WTC11 (cell line): Measurements from ENCODE around the gene TP73. TPM values are rescaled to one million over a fixed set of nuclear protein-coding genes. Genes with fewer than 3 reads are reported as not detected.

Experiments used
- ATAC-seq: fragments of 200-7000 bp; cut with Tn5 transposase; 2 replicates; pipeline ENCODE4 v1.10.0; 2021; ENCODE audit warnings: mild to moderate bottlenecking, moderate library complexity
- CTCF ChIA-PET: fragments of 300-600 bp; sonication (Branson Sonifier 250); formaldehyde crosslinking; loops from one replicate; lab custom pipeline; 2021; ENCODE audit warnings: antibody characterized with exemption; lab: Charles Lee
- POLR2A ChIA-PET: fragments of 350-600 bp; sonication (Branson Sonifier 250); formaldehyde crosslinking; loops from one replicate; lab custom pipeline; 2021; ENCODE audit warnings: antibody characterized with exemption; lab: Charles Lee
- DNase-seq: peaks from one replicate; pipeline ENCODE4 v3.0.0; 2021; ENCODE audit warnings: low spot score
- H3K27ac Mint-ChIP-seq: 2 replicates; pipeline ENCODE4 v1.8.0; 2021; ENCODE audit warnings: mixed read lengths
- H3K27me3 Mint-ChIP-seq: 2 replicates; pipeline ENCODE4 v1.8.0; 2021; ENCODE audit warnings: low read depth, mild to moderate bottlenecking, moderate library complexity, mixed read lengths
- H3K36me3 Mint-ChIP-seq: 2 replicates; pipeline ENCODE4 v1.8.0; 2021; ENCODE audit warnings: mixed read lengths
- H3K4me1 Mint-ChIP-seq: 2 replicates; pipeline ENCODE4 v1.8.0; 2022; ENCODE audit warnings: mixed read lengths
- H3K4me3 Mint-ChIP-seq: 2 replicates; pipeline ENCODE4 v1.8.0; 2021; ENCODE audit warnings: mild to moderate bottlenecking, moderate library complexity, mixed read lengths
- H3K9me3 Mint-ChIP-seq: 2 replicates; pipeline ENCODE4 v1.8.0; 2021; ENCODE audit warnings: mixed read lengths
- ATF1 ChIP-seq: sonication (generic); formaldehyde crosslinking; IDR thresholded peaks from 2 replicates; pipeline ENCODE4 v1.8.1; 2023; ENCODE audit warnings: mild to moderate bottlenecking, moderate library complexity, missing genetic modification reagents
- GABPB1 ChIP-seq: sonication (generic); formaldehyde crosslinking; IDR thresholded peaks from 2 replicates; pipeline ENCODE4 v1.8.1; 2023; ENCODE audit warnings: mild to moderate bottlenecking, missing genetic modification reagents
- GTF2I ChIP-seq: fragments of 250-450 bp; sonication (Bioruptor Pico); conservative IDR thresholded peaks from 2 replicates; pipeline ENCODE4 v1.4.0; 2021; ENCODE audit warnings: mild to moderate bottlenecking
- JUN ChIP-seq: sonication (generic); formaldehyde crosslinking; IDR thresholded peaks from 2 replicates; pipeline ENCODE4 v1.8.0; 2023; ENCODE audit warnings: mild to moderate bottlenecking, missing genetic modification reagents
- MLX ChIP-seq: sonication (generic); formaldehyde crosslinking; IDR thresholded peaks from 2 replicates; pipeline ENCODE4 v1.8.1; 2023; ENCODE audit warnings: mild to moderate bottlenecking, missing genetic modification reagents, moderate library complexity
- NR2C2 ChIP-seq: sonication (generic); formaldehyde crosslinking; IDR thresholded peaks from 2 replicates; pipeline ENCODE4 v1.8.0; 2022; ENCODE audit warnings: mild to moderate bottlenecking, missing genetic modification reagents
- TEAD1 ChIP-seq: sonication (generic); formaldehyde crosslinking; IDR thresholded peaks from 2 replicates; pipeline ENCODE4 v1.8.0; 2022; ENCODE audit warnings: mild to moderate bottlenecking, missing genetic modification reagents
- TP53 ChIP-seq: sonication (generic); formaldehyde crosslinking; IDR thresholded peaks from 2 replicates; pipeline ENCODE4 v1.8.1; 2023; ENCODE audit warnings: mild to moderate bottlenecking, missing genetic modification reagents
- USF2 ChIP-seq: sonication (generic); formaldehyde crosslinking; IDR thresholded peaks from 2 replicates; pipeline ENCODE4 v1.8.1; 2023; ENCODE audit warnings: mild to moderate bottlenecking, missing genetic modification reagents, moderate library complexity
- ZNF121 ChIP-seq: sonication (generic); formaldehyde crosslinking; IDR thresholded peaks from 2 replicates; pipeline ENCODE4 v1.8.0; 2023; ENCODE audit warnings: missing genetic modification reagents
- ZNF232 ChIP-seq: sonication (generic); formaldehyde crosslinking; IDR thresholded peaks from 2 replicates; pipeline ENCODE4 v1.8.0; 2022; ENCODE audit warnings: mild to moderate bottlenecking, missing genetic modification reagents
- ZNF423 ChIP-seq: fragments of 250-450 bp; sonication (Bioruptor Pico); IDR thresholded peaks from 2 replicates; pipeline ENCODE4 v2.1.2; 2022; ENCODE audit warnings: mild to moderate bottlenecking, moderate library complexity
- ZNF532 ChIP-seq: fragments of 250-450 bp; sonication (Bioruptor Pico); IDR thresholded peaks from 2 replicates; pipeline ENCODE4 v1.9.0; 2021; ENCODE audit warnings: mild to moderate bottlenecking, borderline replicate concordance
- total RNA-seq: library from RNA; stranded (reverse); gene quantifications from 3 replicates; pipeline ENCODE4 v1.2.3, GENCODE V29; 2021
- TF ChIP-seq, protein P1 (sequence below): sonication (generic); formaldehyde crosslinking; IDR thresholded peaks from 2 replicates; pipeline ENCODE4 v1.8.1; 2023; ENCODE audit warnings: mild to moderate bottlenecking, missing genetic modification reagents, borderline replicate concordance
- TF ChIP-seq, protein P2 (sequence below): sonication (generic); formaldehyde crosslinking; IDR thresholded peaks from 2 replicates; pipeline ENCODE4 v1.8.0; 2022; ENCODE audit warnings: mild to moderate bottlenecking, missing genetic modification reagents
- TF ChIP-seq, protein P3 (sequence below): fragments of 250-450 bp; sonication (Bioruptor Pico); IDR thresholded peaks from 2 replicates; pipeline ENCODE4 v1.8.0; 2021; ENCODE audit warnings: mild to moderate bottlenecking

Gene TP73
- total RNA-seq, 1 experiment from 2014 or later, result 5.7 TPM

DNA sequence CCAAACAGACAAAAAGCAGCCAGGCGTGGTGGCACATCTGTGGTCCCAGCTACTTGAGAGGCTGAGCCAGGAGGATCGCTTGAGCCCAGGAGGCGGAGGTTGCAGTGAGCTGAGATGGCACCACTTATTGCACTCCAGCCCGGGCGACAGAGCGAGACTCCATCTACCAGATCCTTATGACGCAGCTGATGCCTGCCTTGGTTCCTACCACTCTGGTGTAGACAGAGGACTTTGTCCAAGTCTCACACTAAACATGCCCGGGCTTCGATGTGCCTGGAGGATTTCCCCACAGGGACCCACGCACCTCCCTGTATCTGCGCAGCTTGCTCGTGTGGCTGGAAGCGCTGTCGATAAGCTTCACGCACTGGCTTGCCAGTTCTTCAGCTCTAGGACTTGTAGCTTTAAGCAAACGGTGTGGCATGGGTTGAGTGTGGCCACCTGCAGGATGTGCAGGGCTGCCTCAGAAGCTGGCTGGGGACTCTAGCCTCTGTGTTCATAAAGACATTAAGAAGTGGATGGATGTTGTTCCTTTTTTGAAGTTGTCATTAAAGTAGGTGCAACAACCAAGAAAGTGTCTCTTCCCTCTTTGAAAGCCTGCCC lies 22.7 kb upstream of the TP73 start:
- H3K4me3 Mint-ChIP-seq, result no peak overlapping the region
- CTCF ChIA-PET, result interaction anchor here (1.0 to 5.0 kb wide), 6 partner anchors 11 to 139 kb away, joined by 3 to 24 read pairs (median 6); partner anchors contain the start of gene TP73
- no peaks in the 10 kb centered on the region for H3K9me3 Mint-ChIP-seq
- POLR2A ChIA-PET, result no interaction called here
- no peaks in the 10 kb centered on the region for H3K27me3 Mint-ChIP-seq
- peak; percentile 4 for DNase-seq
- no peak overlapping the region for H3K27ac Mint-ChIP-seq
- H3K36me3 Mint-ChIP-seq, result peaks cover 22% of the 10 kb centered on the region
- TF ChIP-seq TP53 (CRISPR knock-in tag), result no peak
- TF ChIP-seq, protein P1, sequence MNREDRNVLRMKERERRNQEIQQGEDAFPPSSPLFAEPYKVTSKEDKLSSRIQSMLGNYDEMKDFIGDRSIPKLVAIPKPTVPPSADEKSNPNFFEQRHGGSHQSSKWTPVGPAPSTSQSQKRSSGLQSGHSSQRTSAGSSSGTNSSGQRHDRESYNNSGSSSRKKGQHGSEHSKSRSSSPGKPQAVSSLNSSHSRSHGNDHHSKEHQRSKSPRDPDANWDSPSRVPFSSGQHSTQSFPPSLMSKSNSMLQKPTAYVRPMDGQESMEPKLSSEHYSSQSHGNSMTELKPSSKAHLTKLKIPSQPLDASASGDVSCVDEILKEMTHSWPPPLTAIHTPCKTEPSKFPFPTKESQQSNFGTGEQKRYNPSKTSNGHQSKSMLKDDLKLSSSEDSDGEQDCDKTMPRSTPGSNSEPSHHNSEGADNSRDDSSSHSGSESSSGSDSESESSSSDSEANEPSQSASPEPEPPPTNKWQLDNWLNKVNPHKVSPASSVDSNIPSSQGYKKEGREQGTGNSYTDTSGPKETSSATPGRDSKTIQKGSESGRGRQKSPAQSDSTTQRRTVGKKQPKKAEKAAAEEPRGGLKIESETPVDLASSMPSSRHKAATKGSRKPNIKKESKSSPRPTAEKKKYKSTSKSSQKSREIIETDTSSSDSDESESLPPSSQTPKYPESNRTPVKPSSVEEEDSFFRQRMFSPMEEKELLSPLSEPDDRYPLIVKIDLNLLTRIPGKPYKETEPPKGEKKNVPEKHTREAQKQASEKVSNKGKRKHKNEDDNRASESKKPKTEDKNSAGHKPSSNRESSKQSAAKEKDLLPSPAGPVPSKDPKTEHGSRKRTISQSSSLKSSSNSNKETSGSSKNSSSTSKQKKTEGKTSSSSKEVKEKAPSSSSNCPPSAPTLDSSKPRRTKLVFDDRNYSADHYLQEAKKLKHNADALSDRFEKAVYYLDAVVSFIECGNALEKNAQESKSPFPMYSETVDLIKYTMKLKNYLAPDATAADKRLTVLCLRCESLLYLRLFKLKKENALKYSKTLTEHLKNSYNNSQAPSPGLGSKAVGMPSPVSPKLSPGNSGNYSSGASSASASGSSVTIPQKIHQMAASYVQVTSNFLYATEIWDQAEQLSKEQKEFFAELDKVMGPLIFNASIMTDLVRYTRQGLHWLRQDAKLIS (CRISPR knock-in tag), result no peak
- no peak for TF ChIP-seq NR2C2
- no peak for TF ChIP-seq ZNF423 (CRISPR knock-in tag)
- TF ChIP-seq JUN, result no peak
- no peak for TF ChIP-seq ZNF232
- no peak for TF ChIP-seq TEAD1 (CRISPR knock-in tag)
- no peak for TF ChIP-seq GABPB1 (CRISPR knock-in tag)
- no peak for TF ChIP-seq MLX (CRISPR knock-in tag)
- no peak for TF ChIP-seq GTF2I (CRISPR knock-in tag)
- TF ChIP-seq, protein P2, sequence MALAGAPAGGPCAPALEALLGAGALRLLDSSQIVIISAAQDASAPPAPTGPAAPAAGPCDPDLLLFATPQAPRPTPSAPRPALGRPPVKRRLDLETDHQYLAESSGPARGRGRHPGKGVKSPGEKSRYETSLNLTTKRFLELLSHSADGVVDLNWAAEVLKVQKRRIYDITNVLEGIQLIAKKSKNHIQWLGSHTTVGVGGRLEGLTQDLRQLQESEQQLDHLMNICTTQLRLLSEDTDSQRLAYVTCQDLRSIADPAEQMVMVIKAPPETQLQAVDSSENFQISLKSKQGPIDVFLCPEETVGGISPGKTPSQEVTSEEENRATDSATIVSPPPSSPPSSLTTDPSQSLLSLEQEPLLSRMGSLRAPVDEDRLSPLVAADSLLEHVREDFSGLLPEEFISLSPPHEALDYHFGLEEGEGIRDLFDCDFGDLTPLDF (CRISPR knock-in tag), result no peak
- no peak for TF ChIP-seq ZNF532
- no peak for TF ChIP-seq USF2 (CRISPR knock-in tag)
- TF ChIP-seq ZNF121, result no peak
- TF ChIP-seq ATF1 (CRISPR knock-in tag), result no peak
- TF ChIP-seq, protein P3, sequence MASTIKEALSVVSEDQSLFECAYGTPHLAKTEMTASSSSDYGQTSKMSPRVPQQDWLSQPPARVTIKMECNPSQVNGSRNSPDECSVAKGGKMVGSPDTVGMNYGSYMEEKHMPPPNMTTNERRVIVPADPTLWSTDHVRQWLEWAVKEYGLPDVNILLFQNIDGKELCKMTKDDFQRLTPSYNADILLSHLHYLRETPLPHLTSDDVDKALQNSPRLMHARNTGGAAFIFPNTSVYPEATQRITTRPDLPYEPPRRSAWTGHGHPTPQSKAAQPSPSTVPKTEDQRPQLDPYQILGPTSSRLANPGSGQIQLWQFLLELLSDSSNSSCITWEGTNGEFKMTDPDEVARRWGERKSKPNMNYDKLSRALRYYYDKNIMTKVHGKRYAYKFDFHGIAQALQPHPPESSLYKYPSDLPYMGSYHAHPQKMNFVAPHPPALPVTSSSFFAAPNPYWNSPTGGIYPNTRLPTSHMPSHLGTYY (CRISPR knock-in tag), result no peak
- ATAC-seq, result no peak
- H3K4me1 Mint-ChIP-seq, result 0 out of 2 replicates have a peak, but pooled peaks cover 6% of the 10 kb centered on the region
